Tibial artery (tissue), 4 donors: ENCODE data around the gene SLC39A2.
"Not testable (repeated sequence)": the region's sequence is repeated elsewhere in the genome, so short reads cannot be mapped to it uniquely, and the experiment has no call there.

Source experiments
- DNase-seq, 2 donors: peaks; one replicate each; pipeline ENCODE4 v3.0.0-alpha.2; 2019
- H3K27ac ChIP-seq, 2 donors: fragments of 200-600 bp; sonication (generic) in 1 of 2; 1 replicate in 1 of 2; 2 replicates in 1 of 2; pipeline ENCODE4 v1.5.1; 2018 to 2019; ENCODE audit warnings: mild to moderate bottlenecking in 1 of 2
- H3K27me3 ChIP-seq, 2 donors: fragments of 200-600 bp; sonication (generic) in 1 of 2; one replicate each; pipeline versions ENCODE4 v1.5.1 to v1.6.0; 2016 to 2019
- H3K36me3 ChIP-seq, 3 donors: fragments of 200-600 bp; sonication (generic) in 2 of 3; one replicate each; pipeline ENCODE4 v1.5.1; 2016 to 2019; ENCODE audit warnings: mild to moderate bottlenecking in 2 of 3
- H3K4me1 ChIP-seq, 4 donors: fragments of 200-600 bp; sonication (generic) in 2 of 4; 1 replicate in 3 of 4; 2 replicates in 1 of 4; pipeline ENCODE4 v1.5.1; 2016 to 2019
- H3K4me3 ChIP-seq, 2 donors: fragments of 200-600 bp; sonication (generic) in 1 of 2; 1 replicate in 1 of 2; 2 replicates in 1 of 2; pipeline ENCODE4 v1.5.1; 2018 to 2019; ENCODE audit warnings: mild to moderate bottlenecking in 2 of 2
- H3K9me3 ChIP-seq, 3 donors: fragments of 200-600 bp; sonication (generic) in 1 of 3; one replicate each; pipeline ENCODE4 v1.5.1; 2016 to 2019
- CTCF ChIP-seq, 2 experiments: fragments of 200-600 bp in 1 of 2; fragments of 450-650 bp in 1 of 2; IDR thresholded peaks; one replicate each; pipeline ENCODE4 v1.5.1; 2017 to 2019; ENCODE audit warnings: antibody characterized with exemption in 2 of 2, mild to moderate bottlenecking in 1 of 2, moderate library complexity in 1 of 2
- intact Hi-C: fragments of 100-400 bp; cut with DNase I; formaldehyde crosslinking; loops from one replicate; pipeline ENCODE4 v1.15.0; 2023; ENCODE audit warnings: low total_unique reads

Gene SLC39A2

GRCh38 chr14:21037156-21037555 is 38.1 kb downstream of the SLC39A2 start:
- no peak for DNase-seq
- Histone ChIP-seq H3K9me3 (no peaks in the 10 kb centered on the region), H3K27me3 (no peaks in the 10 kb centered on the region), H3K4me1 (peaks cover 0 to 22% (median 18%) of the 10 kb centered on the region in 4 donors), H3K27ac (no peak overlapping the region), H3K36me3 (no peaks in the 10 kb centered on the region), H3K4me3 (no peak overlapping the region)
- intact Hi-C loops: no loop called here
- no peak for TF ChIP-seq CTCF (IDR thresholded peaks at IDR 0.05)

GRCh38 chr14:21038441-21039422 is 39.6 kb downstream of the SLC39A2 start:
- Histone ChIP-seq H3K4me3 (no peak overlapping the region), H3K36me3 (no peaks in the 10 kb centered on the region), H3K9me3 (no peaks in the 10 kb centered on the region), H3K27ac (peak overlapping the region; percentile 69 to 75), H3K4me1 (peaks cover 0 to 22% (median 18%) of the 10 kb centered on the region in 4 donors), H3K27me3 (peaks cover 0 to 8% of the 10 kb centered on the region in 2 donors)
- peak; percentile 81 to 91 for DNase-seq
- TF ChIP-seq CTCF (IDR thresholded peaks at IDR 0.05): no peak
- intact Hi-C loops: no loop called here

- Histone ChIP-seq H3K9me3 (no peaks in the 10 kb centered on the region), H3K27ac (peak overlapping the region; percentile 69 to 75), H3K4me1 (peaks cover 0 to 25% (median 19%) of the 10 kb centered on the region in 4 donors), H3K27me3 (peaks cover 0 to 8% of the 10 kb centered on the region in 2 donors), H3K36me3 (no peaks in the 10 kb centered on the region), H3K4me3 (no peak overlapping the region)
- no peak for DNase-seq
- intact Hi-C loops: loop anchor here (2.0 kb wide), 1 partner anchor 25 kb away; no protein-coding TSS in a partner anchor
- TF ChIP-seq CTCF (IDR thresholded peaks at IDR 0.05): peak; percentile 71 to 77
These were observed 40.7 kb downstream of the SLC39A2 start for GRCh38 chr14:21039585-21040369.

GRCh38 chr14:21040370-21040925 is 41.4 kb downstream of the SLC39A2 start:
- Histone ChIP-seq H3K4me3 (no peak overlapping the region), H3K4me1 (peaks cover 0 to 25% (median 19%) of the 10 kb centered on the region in 4 donors), H3K27ac (no peak overlapping the region), H3K9me3 (no peaks in the 10 kb centered on the region), H3K27me3 (peaks cover 0 to 8% of the 10 kb centered on the region in 2 donors), H3K36me3 (no peaks in the 10 kb centered on the region)
- intact Hi-C loops: loop anchor here (2.0 kb wide), 1 partner anchor 26 kb away; no protein-coding TSS in a partner anchor
- no peak for DNase-seq
- no peak for TF ChIP-seq CTCF (IDR thresholded peaks at IDR 0.05)

- intact Hi-C loops: loop anchor here (2.0 kb wide), 1 partner anchor 26 kb away; no protein-coding TSS in a partner anchor
- not testable (repeated sequence) for H3K4me3 ChIP-seq, H3K36me3 ChIP-seq, H3K9me3 ChIP-seq, H3K27ac ChIP-seq, DNase-seq, H3K27me3 ChIP-seq
- peaks cover 0 to 25% (median 19%) of the 10 kb centered on the region in 4 donors for H3K4me1 ChIP-seq
These were observed 41.8 kb downstream of the SLC39A2 start for GRCh38 chr14:21040941-21041340.
